Spleen (tissue), 13 donors: ENCODE results near the gene SLC6A8. TPM values are rescaled to one million over a fixed set of nuclear protein-coding genes. Genes with fewer than 3 reads are reported as not detected.

ENCODE experiments used
- DNase-seq: peaks from one replicate; pipeline ENCODE4 v3.0.0-alpha.2; 2020
- H3K27ac ChIP-seq, 8 donors: fragments of 200-600 bp; sonication (generic) in 7 of 8; 1 replicate in 4 of 8; 2 replicates in 4 of 8; pipeline versions ENCODE4 v1.5.0 to v1.8.0; 2016 to 2021; ENCODE audit warnings: inconsistent platforms in 4 of 8, mild to moderate bottlenecking in 4 of 8, moderate library complexity in 1 of 8
- H3K27me3 ChIP-seq, 7 donors: fragments of 200-600 bp; sonication (generic) in 6 of 7; replicated peaks in 1 of 7; 1 replicate in 4 of 7; 2 replicates in 3 of 7; pipeline versions ENCODE4 v1.5.0 to v1.8.0; 2016 to 2021; ENCODE audit warnings: inconsistent platforms in 3 of 7, mild to moderate bottlenecking in 1 of 7
- H3K36me3 ChIP-seq, 6 donors: fragments of 200-600 bp; sonication (generic) in 5 of 6; 1 replicate in 4 of 6; 2 replicates in 2 of 6; pipeline versions ENCODE4 v1.5.0 to v1.8.0; 2016 to 2021; ENCODE audit warnings: inconsistent platforms in 2 of 6
- H3K4me1 ChIP-seq, 6 donors: fragments of 200-600 bp; sonication (generic) in 5 of 6; 1 replicate in 3 of 6; 2 replicates in 3 of 6; pipeline versions ENCODE4 v1.5.0 to v1.8.0; 2016 to 2021; ENCODE audit warnings: inconsistent platforms in 3 of 6
- H3K4me3 ChIP-seq, 8 donors: fragments of 200-600 bp; sonication (generic) in 7 of 8; 1 replicate in 4 of 8; 2 replicates in 4 of 8; pipeline versions ENCODE4 v1.5.0 to v1.8.0; 2016 to 2021; ENCODE audit warnings: inconsistent platforms in 4 of 8, mild to moderate bottlenecking in 4 of 8, moderate library complexity in 2 of 8
- H3K9me3 ChIP-seq, 8 donors: fragments of 200-600 bp; sonication (generic) in 7 of 8; 1 replicate in 4 of 8; 2 replicates in 4 of 8; pipeline versions ENCODE4 v1.5.0 to v1.8.0; 2016 to 2021; ENCODE audit warnings: inconsistent platforms in 4 of 8
- CTCF ChIP-seq, 11 experiments: fragments of 200-600 bp in 7 of 11; fragments of 450-650 bp in 4 of 11; sonication (generic) in 4 of 11; IDR thresholded peaks in 8 of 11; conservative IDR thresholded peaks in 3 of 11; 1 replicate in 7 of 11; 2 replicates in 4 of 11; pipeline versions ENCODE4 v1.4.0 to v1.8.0; 2016 to 2021; ENCODE audit warnings: antibody characterized with exemption in 11 of 11, inconsistent platforms in 4 of 11, mild to moderate bottlenecking in 1 of 11
- POLR2A ChIP-seq, 3 donors: fragments of 450-650 bp; IDR thresholded peaks; one replicate each; pipeline ENCODE4 v1.5.1; 2017; ENCODE audit warnings: antibody characterized with exemption in 3 of 3, mild to moderate bottlenecking in 1 of 3
- POLR2AphosphoS5 ChIP-seq, 3 donors: sonication (generic); formaldehyde crosslinking; IDR thresholded peaks; one replicate each; pipeline ENCODE4 v1.5.1; 2017; ENCODE audit warnings: antibody characterized with exemption in 3 of 3
- WGBS, 5 donors: extraction: QIAGEN DNeasy Blood & Tissue Kit in 3 of 5; methylation state at CpG; one replicate each; pipeline versions ENCODE4 v1.1.5 to v1.1.7; 2013 to 2018; 5-methylcytosine and 5-hydroxymethylcytosine counted together
- intact Hi-C: fragments of 100-400 bp; cut with DNase I; formaldehyde crosslinking; loops from one replicate; pipeline ENCODE4 v1.15.0; 2023; ENCODE audit warnings: low total_unique reads
- long read RNA-seq, 2 donors: transcript quantifications; one replicate each; lab custom pipeline, GENCODE V29; 2026
- polyA plus RNA-seq, 3 donors: library from polyadenylated mRNA; stranded (reverse); fragments of 200-250 nt; gene quantifications; one replicate each; pipeline ENCODE4 v1.2.1, GENCODE V29; 2013
- total RNA-seq, 7 donors: library from RNA; depleted of rRNA in 3 of 7; stranded (reverse); fragments of >200 nt in 3 of 7; fragmentation: NEBNext Ultra II Directional in 4 of 7; extraction: Animal tissue kit (Norgen Biotek cat#: 25700) in 4 of 7; gene quantifications; one replicate each; pipeline versions ENCODE4 v1.1.0 to v1.2.1, GENCODE V29; 2016 to 2021
- donor health status: healthy with polysubstance abuse.
- donor health status: DM: no; HTN: no; CAD: no; lungs with moderate emphysema.
- donor health status: DM: no; HTN: no; CAD: no.
- donor health status: Bipolar disorder and iron deficiency.
- donor health status: healthy.
- donor health status: DM: no; HTN: no; CAD: no.
- donor health status: DM: yes; HTN: yes; CAD: no.

SLC6A8 gene
- total RNA-seq (10 to 100 TPM in 5 of 7 donors, 1 to 10 TPM in 2; 6.7 to 72.9 (median 14.7) TPM), polyA plus RNA-seq (1 to 10 TPM; 3.2 to 5.3 (median 3.2) TPM)
- long read RNA-seq, donor 1, transcript SLC6A8-201 (13 exons, 3,763 nt): major isoform, 6 of 6 reads
- long read RNA-seq, donor 1, partial matches to known transcripts: 0 of 6 reads
- long read RNA-seq, donor 1, other reads (novel, unspliced or antisense): 0 of 6 reads
- long read RNA-seq, donor 2, partial matches to known transcripts: 7 of 9 reads
- long read RNA-seq, donor 2, other reads (novel, unspliced or antisense): 0 of 9 reads

DNA sequence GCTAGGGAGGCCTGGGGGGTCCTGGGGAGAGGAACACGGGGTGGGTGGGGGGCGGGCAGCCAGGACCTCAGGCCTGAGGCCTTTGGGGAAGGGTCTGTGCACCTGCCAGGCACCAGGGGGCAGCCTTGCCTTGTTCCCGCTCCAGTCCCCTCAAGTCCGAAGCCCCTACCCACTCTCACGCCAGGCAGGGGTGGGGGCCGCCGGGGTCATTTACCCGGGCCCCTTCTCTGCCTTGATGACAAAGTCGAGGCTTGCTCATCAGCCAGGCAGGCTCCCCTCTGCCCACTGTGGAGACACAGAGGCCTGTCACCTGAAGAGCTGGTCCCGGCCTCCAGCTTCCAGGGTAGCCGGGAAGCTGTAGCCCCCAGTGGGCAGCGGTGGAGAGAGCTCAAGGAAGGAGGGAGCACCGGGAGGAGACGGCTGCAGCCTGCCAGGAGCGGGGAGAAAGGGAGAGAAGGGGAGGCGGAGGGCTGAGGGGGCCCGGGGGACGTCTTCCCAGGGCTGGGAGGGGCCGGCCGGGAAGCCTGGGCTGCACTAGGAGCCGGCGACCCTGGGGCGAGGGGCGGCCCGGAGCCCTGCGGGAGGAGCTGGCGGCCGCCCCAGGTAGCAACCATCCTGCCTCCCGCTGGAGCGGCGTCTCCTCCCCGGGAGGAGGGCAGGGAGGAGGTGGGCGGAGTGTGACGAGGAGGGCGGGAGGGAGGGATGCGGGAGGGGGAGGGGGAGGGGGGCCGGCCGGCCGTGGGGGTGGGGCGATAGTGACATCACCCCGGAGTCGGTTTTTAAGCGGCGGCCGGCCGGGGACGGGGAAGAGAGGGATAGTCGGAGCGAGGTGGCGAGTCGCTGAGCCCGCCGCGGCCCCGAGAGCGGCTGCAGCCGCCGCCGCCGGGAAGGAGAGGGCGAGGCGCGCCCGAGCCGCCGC lies at the start of gene SLC6A8:
Gene SLC6A8, plus strand, starts transcription at position 806 of the 919 bp plus-strand sequence. CDS start 649 bp downstream, outside the sequence.
- Histone ChIP-seq H3K27ac (peak within 1 kb of the TSS in 3 of 8 donors; percentile 40 to 57 (median 43)), H3K27me3 (peaks cover 0 to 60% (median 6%) of the 10 kb centered on the region in 7 donors)
- WGBS, 5 donors: 0 to 56% (median 1%) methylated on average over 8 to 57 of the region's 66 CpGs

DNA sequence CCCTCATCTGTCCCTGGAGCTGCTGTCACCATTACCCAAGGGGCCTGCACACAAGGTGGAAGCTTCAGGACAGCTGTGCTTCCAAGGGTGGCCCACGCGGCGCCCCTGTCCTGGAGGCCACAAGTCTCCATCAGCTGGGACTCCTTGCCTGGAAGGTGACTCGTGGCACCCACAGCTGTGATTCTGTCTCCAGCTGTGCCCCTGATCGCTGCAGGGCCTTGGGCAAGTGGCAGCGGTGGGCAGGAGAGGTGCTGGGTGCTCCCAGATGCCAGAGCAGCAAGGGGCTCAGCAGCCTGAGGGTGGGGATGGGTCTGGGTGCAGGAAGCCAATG lies 49.7 kb upstream of the SLC6A8 start:
- Histone ChIP-seq H3K4me3 (no peak overlapping the region), H3K36me3 (no peaks in the 10 kb centered on the region), H3K27me3 (peaks cover 0 to 38% (median 22%) of the 10 kb centered on the region in 7 donors), H3K9me3 (no peaks in the 10 kb centered on the region), H3K27ac (no peak overlapping the region), H3K4me1 (peaks cover 0 to 23% (median 16%) of the 10 kb centered on the region in 6 donors)
- peak; percentile 64 for DNase-seq
- WGBS, 5 donors: 79 to 91% (median 90%) methylated on average over 6 of the region's 6 CpGs; no CpG with 5 or more reads in 2 of the 5 donors
- TF ChIP-seq CTCF (IDR thresholded peaks at IDR 0.05 in 8 of 11, conservative IDR thresholded peaks at IDR 0.05 in 3 of 11): no peak
- TF ChIP-seq POLR2A (IDR thresholded peaks at IDR 0.05): no peak
- TF ChIP-seq POLR2AphosphoS5 (IDR thresholded peaks at IDR 0.05): no peak
- intact Hi-C loops: no loop called here

More for the DNA sequence above, at the start of gene SLC6A8:
- Histone ChIP-seq H3K4me3 (peak within 1 kb of the TSS in 6 of 8 donors; percentile 9 to 66 (median 34)), H3K4me1 (peaks cover 0 to 23% (median 2%) of the 10 kb centered on the region in 6 donors), H3K36me3 (no peaks in the 10 kb centered on the region), H3K9me3 (peaks cover 0 to 4% (median 0%) of the 10 kb centered on the region in 8 donors)
- TF ChIP-seq CTCF (IDR thresholded peaks at IDR 0.05 in 8 of 11, conservative IDR thresholded peaks at IDR 0.05 in 3 of 11): peak in 6 of 11 experiments; percentile 17 to 59 (median 52)
- peak; percentile 52 to 70 (median 67) for TF ChIP-seq POLR2AphosphoS5 (IDR thresholded peaks at IDR 0.05)
- peak in 1 of 3 donors; percentile 30 for TF ChIP-seq POLR2A (IDR thresholded peaks at IDR 0.05)
- intact Hi-C loops: no loop called here
- no peak for DNase-seq

- WGBS, 5 donors: 79 to 84% (median 83%) methylated on average over 6 to 20 of the region's 20 CpGs
- TF ChIP-seq POLR2A (IDR thresholded peaks at IDR 0.05): no peak
- no peak for TF ChIP-seq POLR2AphosphoS5 (IDR thresholded peaks at IDR 0.05)
- TF ChIP-seq CTCF (IDR thresholded peaks at IDR 0.05 in 8 of 11, conservative IDR thresholded peaks at IDR 0.05 in 3 of 11): no peak
- peaks cover 3 to 29% (median 21%) of the 10 kb centered on the region in 6 donors for H3K4me1 ChIP-seq
- H3K27me3 ChIP-seq: peaks cover 0 to 44% (median 28%) of the 10 kb centered on the region in 7 donors
- no peak for DNase-seq
- H3K36me3 ChIP-seq: no peaks in the 10 kb centered on the region
- no peak overlapping the region for H3K4me3 ChIP-seq
- intact Hi-C loops: no loop called here
- H3K27ac ChIP-seq: no peak overlapping the region
- H3K9me3 ChIP-seq: no peaks in the 10 kb centered on the region
These were observed 49.1 kb upstream of the SLC6A8 start for GRCh38 chrX:153638436-153639176.
